DMS53 treated with DMSO at 0.1 percent for 48 hours (cell line): ENCODE measurements around the gene IRS2.
A peak's percentile ranks its signal among the peaks of the same experiment; 100 is the strongest.

ENCODE experiments used
- DNase-seq: peaks from one replicate; lab custom pipeline; 2025; ENCODE audit not compliant: unreplicated experiment; lab: John Stamatoyannopoulos, UW

IRS2 gene

GRCh38 chr13:109707044-109707741 is 79.2 kb downstream of the IRS2 start:
- peak; percentile 70 for DNase-seq

GRCh38 chr13:109706015-109706715 is 80.2 kb downstream of the IRS2 start:
- no peak for DNase-seq

GRCh38 chr13:109704771-109705635 is 81.4 kb downstream of the IRS2 start:
- DNase-seq = peak; percentile 56

- no peak for DNase-seq
Observed at GRCh38 chr13:109703250-109703649, 83.1 kb downstream of the IRS2 start.
